GM21515 (cell line): ENCODE data around the gene CAV1.
A peak's percentile ranks its signal among the peaks of the same experiment; 100 is the strongest.

Source experiments
- ATAC-seq: cut with Tn5 transposase; IDR thresholded peaks from one replicate; pipeline ENCODE4 v1.9.1; 2021; ENCODE audit not compliant: unreplicated experiment

CAV1 gene

DNA sequence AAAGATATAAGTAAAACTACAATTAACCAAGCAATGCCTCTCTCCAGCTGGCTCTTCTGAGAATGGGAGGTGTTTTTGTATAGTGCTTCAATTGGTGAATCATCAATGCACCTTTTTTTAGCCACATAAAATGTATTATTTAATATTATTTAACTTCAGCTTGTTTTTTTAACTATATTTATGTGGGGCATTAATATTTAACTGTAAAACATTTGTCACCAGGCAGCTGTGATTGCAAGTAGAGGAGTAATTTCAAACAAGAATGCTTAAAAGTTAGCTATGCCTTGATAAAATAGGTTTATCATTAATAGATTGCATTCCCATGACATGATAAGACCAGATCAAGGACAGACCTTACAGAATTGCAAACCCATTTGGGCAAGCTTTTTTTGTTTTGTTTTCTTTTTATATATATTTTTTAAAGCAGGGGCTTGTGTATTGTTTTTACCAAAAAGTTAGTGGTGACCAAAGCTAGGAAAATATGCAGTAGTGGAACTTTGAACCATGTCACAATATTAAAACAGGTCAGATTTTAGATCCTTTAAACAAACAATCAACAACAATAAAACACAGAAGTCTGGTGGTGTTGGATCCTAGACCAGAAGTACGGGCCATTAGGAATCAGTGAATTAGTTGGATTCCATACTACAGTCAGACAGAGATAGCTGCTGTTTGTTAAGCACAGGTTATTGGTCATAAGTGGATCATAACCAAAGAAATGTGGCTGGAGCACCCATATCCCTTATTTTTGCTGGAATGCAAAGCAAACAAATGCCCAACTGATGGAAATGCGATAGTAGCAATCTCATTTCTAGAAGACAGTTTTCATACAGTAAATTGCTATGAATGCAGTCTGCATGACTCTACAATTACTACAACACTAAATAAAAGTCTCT lies 22.4 kb upstream of the CAV1 start:
- no peak for ATAC-seq

DNA sequence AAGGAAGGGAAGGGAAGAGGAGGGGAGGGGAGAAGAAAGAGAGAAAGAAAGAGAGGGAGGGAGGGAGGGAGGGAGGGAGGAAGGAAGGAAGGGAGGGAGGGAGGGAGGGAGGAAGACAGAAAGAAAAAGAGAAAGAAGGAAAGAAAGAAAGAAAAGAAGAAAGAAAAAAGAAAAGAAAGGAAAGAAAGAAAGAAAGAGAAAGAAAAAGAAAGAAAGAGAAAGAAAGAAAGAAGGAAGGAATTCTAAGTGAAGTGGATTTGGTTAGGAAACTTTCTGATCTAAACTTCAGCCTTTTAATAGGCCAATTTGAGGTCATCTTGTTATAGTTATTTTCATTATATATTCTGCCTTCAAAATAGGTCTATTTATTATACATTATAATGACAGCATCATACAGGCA lies 21.0 kb upstream of the CAV1 start:
- ATAC-seq: no peak

DNA sequence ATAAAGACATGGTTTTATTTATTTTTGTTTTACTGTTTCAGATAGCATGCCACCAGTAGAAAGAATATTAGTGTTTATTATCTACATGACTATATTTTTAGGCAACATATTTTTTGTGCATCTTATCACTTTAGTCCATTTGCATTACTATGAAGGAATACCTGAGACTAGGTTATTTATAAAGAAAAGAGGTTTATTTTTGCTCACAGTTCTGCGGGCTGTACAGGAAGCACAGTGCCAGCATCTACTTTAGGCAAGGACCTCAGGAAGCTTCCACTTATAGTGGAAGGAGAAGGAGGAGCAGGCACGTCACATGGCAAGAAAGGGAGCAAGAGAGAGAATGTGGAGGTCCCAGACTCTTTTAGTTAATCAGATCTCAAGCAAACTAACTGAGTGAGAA lies 19.6 kb upstream of the CAV1 start:
- no peak for ATAC-seq

DNA sequence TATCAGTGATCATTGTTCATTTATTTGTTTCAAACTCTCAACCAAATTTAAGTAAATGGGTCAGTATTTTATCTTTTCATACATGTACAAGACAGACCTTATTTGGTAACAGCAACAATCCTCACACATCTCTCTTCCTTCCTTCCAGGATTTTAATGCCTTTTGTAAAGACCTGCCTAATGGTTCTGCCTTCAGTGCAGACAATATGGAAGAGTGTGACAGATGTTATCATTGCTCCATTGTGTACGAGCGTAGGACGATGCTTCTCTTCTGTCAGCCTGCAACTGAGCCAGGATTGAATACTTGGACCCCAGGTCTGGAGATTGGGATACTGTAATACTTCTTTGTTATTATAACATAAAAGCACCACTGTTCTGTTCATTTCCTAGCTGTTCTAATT lies 19.0 kb upstream of the CAV1 start:
- ATAC-seq: no peak

DNA sequence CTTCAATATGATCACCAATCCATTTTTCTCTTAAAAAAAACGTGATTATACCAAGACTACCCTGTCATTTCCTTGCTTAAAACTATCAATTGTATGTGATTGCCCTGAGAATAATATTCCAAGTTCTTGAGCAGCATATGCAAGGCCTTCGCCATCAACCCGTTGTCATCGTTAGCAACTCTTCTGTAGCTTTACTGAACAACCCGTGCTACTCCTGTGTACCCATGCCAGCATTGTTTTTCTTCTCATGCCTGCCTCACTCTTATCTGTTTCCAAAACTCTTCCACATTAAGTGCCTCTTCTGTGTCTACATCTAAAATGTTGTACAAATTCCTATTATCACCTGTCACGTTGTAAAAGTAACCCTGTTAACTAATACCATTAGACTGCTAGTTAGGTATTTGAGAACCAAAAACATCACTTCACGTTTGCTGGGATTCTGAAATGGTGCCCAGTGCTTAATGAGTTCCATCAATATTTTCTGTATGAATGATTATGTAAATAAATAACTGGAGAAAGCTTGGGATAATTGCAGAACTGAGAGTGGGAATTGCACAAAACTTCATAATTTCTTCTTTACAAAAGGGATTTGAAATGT lies 14.8 kb upstream of the CAV1 start:
- no peak for ATAC-seq

DNA sequence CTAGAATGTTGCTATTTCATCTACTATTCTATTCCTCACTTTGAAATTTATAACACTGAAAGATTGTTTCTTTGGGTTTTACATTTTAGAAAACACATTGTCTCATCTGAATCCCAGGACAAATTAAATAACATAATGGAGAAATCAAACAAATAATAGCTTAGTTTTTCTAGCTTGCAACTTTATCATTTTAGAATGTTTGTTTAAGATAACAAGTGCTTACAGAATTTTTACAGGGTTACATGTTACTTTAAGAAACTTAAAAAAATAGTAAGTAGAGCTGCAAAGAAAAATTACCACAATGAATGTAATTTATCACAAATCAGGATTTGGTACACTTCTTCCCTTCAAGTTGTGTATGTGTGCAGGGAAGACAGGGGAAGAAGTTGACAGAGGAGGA lies 14.0 kb upstream of the CAV1 start:
- no peak for ATAC-seq

DNA sequence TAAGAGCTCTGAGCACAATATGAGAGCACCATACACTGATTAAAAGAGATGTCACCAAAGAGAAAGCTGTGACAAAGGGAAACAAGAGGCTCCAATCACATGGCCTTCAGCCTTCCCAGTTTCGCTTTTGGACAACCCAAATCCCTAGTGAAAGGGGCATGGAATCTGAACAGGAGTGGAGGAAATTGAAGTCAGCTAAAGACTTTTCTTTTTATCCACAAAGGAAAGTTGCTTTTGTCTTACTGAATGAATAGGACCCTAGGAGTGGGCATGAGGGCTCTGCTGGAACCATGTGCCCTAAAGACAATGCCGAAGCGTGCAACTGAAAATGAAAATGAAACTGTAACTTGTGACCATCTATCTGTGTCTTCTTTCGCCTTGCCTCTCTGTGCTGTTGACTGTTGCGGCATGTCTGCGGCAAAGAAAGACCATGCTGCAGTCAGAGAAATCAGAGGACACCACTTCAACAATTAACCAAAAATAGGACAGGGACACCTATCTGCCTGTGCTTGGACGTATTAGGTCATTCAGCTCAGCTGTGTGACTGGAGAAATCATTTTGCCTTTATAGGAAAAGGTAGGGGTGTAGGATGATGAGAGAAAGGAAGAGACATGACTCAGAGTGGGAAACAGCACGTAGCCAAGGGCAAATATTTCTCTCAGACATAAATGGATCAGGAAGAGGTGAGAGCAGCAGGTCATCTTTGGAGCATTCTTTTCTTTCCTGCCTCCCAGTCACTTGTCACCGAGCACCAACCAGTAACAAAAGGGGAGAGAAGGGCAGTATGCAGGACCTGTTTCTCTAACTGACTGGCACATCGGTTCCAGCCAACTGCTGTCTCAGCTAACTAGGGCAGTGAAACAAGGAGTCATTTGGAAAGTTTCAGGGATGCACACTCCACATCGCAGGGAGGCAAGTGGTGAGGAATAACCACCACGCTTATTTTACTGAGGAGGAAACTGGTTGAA lies 13.0 kb upstream of the CAV1 start:
- peak; percentile 99 for ATAC-seq

DNA sequence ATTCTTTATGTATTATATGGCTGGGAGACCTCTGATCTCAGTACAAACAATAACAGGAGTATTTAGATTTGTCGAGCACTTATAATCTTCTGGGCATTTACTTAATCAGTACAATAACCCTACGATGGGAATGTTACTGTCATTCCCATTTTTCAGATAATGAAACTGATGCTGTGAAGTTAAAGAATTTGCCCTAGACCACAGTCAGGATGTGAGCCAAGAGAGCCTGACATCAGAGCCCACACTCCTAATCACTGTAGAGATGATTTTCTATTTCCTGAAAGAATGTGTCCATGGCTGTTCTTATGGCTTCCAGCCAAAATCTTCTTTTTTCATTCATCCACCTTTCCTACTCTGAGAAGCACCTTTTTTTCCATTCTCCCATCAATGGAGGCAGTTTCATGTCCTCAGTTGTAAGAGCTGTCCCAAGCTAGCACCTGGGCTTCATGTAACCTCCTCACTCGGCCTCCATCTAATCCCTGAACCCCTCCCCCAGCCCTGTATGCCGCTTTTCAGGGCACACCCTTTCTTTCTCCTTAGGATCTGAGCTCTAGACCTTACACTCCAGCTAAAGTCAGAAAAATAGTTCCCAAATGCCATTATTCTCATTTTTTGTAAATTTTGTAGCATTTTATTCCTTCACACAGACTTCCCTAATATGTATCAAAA lies 12.2 kb upstream of the CAV1 start:
- ATAC-seq: no peak

DNA sequence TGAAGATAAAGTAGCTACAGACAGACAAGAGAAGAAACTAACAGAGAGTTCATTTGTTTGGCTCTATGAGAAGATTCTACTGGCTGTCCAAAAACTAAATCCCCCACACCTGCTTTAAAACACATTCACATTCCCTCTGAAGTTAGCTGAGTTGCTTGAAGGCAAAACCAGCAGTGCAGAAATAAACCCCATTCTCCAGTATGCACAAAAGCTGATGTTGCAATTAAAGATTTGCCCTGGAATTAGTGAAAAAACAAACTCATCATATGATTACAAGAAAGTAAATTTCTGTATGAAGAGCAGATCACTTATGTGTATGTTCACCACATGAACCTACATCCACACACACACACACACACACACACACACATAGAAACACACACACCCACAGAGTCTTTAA lies 9.3 kb upstream of the CAV1 start:
- ATAC-seq: no peak

DNA sequence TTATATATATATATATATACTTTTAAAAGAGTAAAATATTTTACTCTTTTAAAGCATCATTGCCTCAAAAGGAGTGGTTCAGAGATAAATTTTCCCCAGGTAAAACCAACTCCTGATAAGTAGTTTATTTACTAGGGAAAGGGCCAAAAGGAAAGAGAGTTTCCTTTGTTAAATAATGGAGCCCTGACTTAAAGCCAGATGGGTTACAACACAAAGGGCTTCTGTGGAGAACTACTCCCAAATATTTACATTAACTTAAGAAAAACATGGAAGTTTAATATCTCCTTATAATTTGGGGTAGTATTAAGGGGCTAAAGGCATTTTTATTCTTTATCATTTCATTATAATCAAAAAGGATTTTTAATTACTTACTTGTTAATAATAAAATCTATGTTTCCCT lies 8.5 kb upstream of the CAV1 start:
- ATAC-seq: no peak

DNA sequence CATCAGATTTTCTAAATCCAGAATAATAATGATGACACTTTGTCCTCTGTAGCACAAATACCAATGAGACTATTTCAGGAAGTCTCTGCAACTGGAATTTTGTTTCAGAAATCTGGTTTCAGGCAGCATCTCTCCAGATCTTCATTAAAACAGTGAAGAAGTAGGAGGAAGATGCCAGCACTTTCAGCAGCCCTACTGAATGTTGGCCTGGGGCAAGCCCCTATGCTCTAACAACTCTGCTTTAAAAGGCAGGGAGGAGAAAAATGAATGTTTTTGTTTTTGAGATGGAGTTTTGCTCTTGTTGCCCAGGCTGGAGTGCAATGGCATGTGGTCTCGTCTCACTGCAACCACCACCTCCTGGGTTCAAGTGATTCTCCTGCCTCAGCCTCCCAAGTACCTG lies 7.2 kb upstream of the CAV1 start:
- ATAC-seq: no peak

DNA sequence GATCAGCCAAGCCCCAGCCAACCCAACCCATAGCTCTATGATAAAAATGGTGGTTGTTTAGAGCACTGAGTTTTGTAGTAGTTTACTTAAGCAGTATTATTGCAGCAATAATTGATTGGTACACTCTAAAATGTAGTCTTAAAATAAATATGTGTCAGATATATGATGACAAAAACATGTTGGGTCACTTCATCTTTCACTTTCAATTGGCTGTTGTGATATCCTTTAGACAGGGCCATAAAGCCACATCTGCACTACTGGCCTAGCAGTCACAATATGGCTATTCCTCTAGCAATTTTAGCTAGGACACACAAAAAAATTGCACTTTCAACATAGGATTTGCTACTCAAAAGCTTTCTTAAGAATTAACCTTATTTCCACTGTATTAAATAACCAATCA lies 5.9 kb upstream of the CAV1 start:
- ATAC-seq: no peak

DNA sequence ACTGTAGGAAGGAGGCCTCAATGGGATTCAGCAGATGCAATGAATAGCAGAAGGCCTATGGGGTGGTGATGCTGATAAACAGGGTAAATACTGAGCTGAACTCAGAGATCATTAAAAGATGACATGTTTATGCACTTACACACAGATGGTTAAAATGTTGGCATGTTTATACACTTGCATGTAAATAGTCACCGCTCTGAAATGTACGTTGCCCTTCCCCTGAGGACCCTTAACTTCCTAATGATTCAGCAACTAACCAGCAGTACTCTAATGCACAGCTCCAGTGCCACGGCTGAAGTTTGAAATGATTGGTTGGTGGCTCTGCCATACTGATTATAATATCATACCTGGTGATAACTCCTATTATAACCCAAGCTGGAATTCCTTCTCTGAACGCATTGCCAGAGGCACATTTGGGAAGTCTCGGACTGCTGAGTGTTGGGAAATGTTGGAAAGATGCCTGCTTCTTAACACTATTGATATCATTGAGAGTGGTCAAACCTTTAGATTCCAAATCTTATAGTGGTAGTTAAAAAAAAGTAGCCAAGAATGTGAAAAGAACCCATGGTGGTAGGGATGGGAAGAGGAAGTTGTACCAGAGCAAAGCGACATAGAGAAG lies 3.7 kb upstream of the CAV1 start:
- no peak for ATAC-seq

DNA sequence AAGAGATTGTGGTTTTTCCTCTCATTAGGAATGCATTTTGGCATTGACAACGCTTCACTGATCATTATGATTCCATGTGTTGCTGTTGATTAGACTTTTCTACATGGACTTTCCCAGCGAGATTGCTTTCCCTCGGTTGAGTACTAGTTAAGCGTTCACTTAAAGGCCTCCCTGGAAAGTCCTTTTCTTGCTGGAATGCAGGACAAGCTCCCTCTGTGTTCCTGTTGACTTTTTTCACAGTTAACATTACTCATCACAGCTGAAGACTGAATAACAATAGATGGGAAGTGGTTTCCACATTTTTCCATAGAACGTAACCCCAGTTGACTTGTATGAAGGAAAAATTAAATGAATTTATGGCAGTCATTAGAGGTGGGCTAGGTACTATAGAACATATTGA lies 2.6 kb upstream of the CAV1 start:
- ATAC-seq: no peak

DNA sequence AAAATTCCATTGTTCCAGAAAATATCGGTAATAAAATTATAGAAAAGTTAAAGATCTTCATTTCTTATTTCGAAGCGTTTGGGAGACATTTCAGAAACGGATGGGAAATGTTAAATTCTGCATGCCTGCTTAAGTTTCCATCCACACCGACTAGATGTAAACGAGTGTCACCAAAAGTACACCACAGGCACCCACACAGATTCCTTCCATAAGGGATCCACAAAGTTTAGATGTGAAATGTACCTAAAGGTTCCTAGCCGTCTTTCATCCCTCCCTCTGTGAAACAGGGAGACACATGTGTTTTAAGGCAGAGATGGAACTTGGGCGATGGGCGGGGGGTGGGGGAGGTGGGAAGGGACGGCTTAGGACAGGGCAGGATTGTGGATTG lies 621 bp upstream of the CAV1 start:
- ATAC-seq: no peak

DNA sequence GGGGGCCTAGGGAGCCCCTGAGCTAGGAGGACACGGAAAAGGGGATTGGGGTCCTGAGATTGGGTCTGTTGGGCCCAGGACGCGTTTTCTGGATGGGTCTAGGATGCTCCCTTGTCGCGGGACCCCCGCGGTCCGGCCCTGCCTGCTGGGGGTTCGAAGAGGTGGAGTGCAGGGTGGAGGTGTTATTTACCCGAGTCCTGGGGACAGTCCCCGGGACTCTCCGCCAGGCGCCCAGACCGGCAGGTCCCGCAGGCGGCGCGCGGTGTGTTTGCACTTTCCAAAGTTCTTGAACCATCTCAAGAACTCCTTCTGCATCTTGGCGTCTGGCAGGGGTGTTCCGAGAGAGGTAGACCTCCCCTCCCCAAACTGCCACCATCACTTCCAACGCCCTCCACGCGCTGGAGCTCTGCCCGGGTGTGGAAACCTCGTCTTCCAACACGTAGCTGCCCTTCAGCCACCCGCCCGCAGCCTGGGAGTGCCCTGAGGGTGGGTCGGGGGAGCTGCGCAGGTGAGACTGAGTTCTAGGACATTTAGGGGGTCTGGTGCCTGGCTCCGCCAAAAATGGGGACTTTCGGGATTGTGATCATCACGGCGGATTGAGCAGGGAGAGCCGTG lies 569 bp downstream of the CAV1 start:
- ATAC-seq: no peak

DNA sequence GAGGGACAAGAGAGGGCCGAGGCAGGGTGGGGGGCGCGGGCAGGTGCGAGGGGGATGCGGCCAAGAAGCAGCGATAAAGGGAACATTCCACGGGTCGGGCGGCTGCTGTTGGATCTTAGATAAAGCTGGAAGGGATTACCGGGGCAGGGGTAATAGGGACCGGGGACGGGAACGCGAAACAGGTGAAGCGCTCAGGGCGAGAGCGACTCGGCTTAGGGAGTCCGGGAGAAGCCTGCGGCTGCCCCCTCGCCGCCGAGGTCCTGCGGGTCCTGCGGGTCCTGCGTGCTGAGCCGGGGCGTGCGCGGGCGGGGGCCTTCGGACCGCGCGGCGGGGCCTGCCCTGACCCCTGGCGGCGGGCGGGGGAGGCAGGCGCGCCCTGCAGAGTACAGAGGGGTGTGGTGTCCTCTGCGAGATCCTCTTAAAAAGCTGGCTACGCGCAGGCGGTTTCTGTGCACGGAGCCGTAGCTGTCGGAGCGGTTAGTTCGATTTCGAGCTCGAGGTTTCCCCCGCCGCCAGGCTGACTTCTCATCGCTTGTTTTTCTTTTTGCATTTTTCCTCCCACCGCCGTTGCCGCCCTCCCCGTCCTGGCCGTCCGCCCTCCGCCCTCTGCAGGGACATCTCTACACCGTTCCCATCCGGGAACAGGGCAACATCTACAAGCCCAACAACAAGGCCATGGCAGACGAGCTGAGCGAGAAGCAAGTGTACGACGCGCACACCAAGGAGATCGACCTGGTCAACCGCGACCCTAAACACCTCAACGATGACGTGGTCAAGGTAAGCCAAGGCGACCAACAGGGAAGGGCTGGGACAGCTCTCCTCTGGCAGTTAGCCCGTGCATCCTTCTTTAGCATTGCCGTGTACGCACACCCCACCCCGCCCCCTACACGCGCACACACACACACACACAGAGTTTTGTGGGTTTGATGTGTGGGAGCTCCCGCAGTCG lies 1.4 kb downstream of the CAV1 start:
- ATAC-seq: peak; percentile 95

DNA sequence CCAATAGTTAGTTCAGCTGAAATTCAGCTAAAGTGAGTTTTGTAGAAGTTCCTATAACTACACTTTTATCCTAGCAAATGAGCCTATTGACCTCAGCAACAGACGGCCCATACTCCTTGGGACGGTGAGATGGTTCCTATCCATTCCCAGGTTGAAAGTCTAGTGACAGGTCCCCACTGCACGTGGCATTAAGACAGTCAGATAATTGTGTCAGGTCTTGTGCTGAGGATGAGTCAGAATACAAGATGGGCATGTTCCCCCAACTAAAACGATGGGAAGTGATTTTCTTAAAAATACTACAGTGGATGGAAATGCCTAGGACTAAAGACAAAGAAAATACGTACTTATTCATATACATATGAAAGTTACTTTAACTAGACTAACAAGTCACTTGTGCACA lies 2.1 kb downstream of the CAV1 start:
- no peak for ATAC-seq

DNA sequence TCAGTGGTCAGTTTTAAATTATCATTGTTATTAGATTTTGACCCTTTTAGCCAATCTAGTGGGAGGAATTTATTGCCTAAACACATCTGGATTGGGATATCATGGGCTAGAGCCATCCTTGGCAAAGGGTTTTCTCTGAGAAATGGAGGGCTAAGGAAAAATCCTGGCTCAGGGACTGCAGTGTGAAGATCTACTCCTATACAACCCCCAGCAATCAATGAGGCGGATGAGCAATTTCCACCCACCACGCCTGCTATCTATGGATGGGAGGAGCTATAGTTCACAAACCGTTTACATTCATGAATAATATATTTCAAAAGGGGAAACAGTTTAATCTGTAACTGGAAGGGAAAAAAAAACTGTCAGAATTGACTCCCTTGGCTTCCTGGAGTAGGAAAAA lies 2.7 kb downstream of the CAV1 start:
- ATAC-seq: no peak
